GM06990 (cell line): ENCODE data around the gene GABBR2.

ENCODE experiments used
- DNase-seq: peaks from one replicate; pipeline ENCODE4 v3.0.0-alpha.2; 2011; ENCODE audit not compliant: insufficient read length; ENCODE audit errors: extremely low read depth
- H3K27me3 ChIP-seq: replicated peaks from 2 replicates; pipeline ENCODE4 v1.6.0; 2011; ENCODE audit warnings: low read length; ENCODE audit not compliant: control insufficient read depth, insufficient read depth
- H3K36me3 ChIP-seq: 2 replicates; pipeline ENCODE4 v1.5.1; 2011; ENCODE audit warnings: low read length; ENCODE audit not compliant: control insufficient read depth, insufficient read depth
- H3K4me3 ChIP-seq: replicated peaks from 2 replicates; pipeline ENCODE4 v1.5.1; 2011; ENCODE audit warnings: low read depth, mild to moderate bottlenecking, control low read depth, low read length
- TF ChIP-seq, protein P1 (sequence below): IDR thresholded peaks from 2 replicates; pipeline ENCODE4 v1.5.1; 2011; ENCODE audit warnings: low read length, control low read depth, mild to moderate bottlenecking, inconsistent platforms; ENCODE audit not compliant: insufficient read depth, poor library complexity, severe bottlenecking

Gene GABBR2

DNA sequence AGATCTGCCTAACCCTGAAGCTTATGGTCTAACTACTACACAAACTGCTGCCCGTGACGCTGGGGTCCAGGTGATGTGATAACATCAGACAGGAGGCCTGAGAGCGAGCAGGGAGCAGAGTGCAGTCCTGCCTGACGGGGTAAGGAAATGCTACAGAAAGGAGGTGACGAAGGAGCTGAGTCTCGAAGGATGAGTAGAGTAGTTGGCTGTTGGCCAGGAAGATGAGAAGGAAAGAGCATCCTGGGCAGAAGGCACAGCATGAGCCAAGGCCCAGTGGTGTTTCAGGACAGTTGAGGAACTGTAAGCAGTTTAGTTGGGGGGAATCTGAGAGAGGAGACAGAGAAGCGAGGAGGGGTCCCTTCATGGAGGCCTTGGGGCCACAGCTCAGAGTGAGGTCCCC, 317.3 kb downstream of the GABBR2 start:
- TF ChIP-seq, protein P1, sequence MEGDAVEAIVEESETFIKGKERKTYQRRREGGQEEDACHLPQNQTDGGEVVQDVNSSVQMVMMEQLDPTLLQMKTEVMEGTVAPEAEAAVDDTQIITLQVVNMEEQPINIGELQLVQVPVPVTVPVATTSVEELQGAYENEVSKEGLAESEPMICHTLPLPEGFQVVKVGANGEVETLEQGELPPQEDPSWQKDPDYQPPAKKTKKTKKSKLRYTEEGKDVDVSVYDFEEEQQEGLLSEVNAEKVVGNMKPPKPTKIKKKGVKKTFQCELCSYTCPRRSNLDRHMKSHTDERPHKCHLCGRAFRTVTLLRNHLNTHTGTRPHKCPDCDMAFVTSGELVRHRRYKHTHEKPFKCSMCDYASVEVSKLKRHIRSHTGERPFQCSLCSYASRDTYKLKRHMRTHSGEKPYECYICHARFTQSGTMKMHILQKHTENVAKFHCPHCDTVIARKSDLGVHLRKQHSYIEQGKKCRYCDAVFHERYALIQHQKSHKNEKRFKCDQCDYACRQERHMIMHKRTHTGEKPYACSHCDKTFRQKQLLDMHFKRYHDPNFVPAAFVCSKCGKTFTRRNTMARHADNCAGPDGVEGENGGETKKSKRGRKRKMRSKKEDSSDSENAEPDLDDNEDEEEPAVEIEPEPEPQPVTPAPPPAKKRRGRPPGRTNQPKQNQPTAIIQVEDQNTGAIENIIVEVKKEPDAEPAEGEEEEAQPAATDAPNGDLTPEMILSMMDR, result no peak
- no peak for DNase-seq
- Histone ChIP-seq H3K36me3 (no peaks in the 10 kb centered on the region), H3K27me3 (peaks cover 1% of the 10 kb centered on the region), H3K4me3 (no peak overlapping the region)

DNA sequence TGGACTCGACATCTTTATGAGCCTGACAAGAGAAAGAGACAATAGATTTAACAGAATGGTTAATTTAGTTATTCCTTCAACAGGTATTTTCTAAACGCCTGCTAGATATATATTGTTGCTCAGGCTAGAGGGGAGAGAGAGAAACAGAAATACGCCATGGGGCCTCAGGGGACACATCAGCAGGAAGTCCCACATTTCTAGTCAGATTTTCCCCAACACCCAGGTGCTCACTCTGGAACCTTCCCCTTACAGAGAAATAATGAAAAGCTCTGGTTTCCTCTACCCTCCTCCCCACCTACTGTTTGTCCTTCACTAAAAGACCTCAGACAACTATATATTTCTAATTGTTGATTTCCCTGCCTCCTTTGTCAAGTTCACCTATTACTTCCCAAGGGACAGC, 323.0 kb downstream of the GABBR2 start:
- H3K27me3 ChIP-seq, result no peaks in the 10 kb centered on the region
- DNase-seq, result no peak
- H3K4me3 ChIP-seq, result no peak overlapping the region
- H3K36me3 ChIP-seq, result no peaks in the 10 kb centered on the region
- TF ChIP-seq, protein P1, result no peak

GRCh38 chr9:98383758-98384157, 325.0 kb downstream of the GABBR2 start:
- Histone ChIP-seq H3K27me3 (no peaks in the 10 kb centered on the region), H3K36me3 (no peaks in the 10 kb centered on the region), H3K4me3 (no peak overlapping the region)
- TF ChIP-seq, protein P1, result no peak
- DNase-seq, result no peak

DNA sequence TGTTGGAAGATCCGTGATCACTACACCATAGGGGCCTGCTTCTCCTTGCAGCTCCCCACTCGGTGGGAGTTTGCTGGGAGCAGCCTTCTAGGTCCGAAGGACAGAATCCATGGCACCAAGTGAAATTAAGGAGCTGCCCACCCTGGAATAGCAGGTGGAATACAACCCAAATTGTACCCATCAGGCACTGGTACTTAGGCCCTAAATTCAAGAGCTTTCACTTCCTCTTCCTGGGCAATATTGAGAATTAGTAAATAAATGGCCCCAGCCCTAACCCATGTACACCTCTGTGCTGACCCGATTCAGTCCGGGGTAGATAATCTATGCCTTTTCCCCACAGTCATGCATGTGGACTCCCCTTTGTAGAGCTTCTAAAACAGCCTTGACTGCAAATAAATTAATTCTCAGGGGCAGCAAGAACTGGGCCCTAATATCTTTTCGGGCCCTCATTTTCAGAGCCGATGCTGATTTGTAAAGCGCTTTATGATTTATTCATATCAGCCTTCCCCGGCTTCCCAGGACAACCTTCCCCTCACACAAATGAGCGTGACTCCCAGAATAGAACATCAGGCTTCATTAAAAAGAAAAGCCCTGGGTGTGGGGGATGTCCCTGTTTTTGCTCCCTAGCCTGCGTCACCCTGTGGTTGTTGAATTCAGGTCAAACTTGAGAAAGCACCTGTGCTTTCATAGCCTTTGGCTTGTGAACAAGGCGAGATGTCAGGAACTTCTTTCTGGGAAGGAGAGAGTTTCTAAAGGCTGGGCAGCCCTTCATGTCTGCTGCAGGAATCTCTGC, 327.2 kb downstream of the GABBR2 start:
- Histone ChIP-seq H3K4me3 (no peak overlapping the region), H3K27me3 (no peaks in the 10 kb centered on the region), H3K36me3 (no peaks in the 10 kb centered on the region)
- TF ChIP-seq, protein P1, result no peak
- no peak for DNase-seq

GRCh38 chr9:98380065-98380681, 328.6 kb downstream of the GABBR2 start:
- Histone ChIP-seq H3K4me3 (no peak overlapping the region), H3K36me3 (no peaks in the 10 kb centered on the region), H3K27me3 (no peaks in the 10 kb centered on the region)
- TF ChIP-seq, protein P1, result no peak
- peak; percentile 18 for DNase-seq
